Ammon's horn (tissue), 1 donor: ENCODE results near the gene AATF.

Experiments
- DNase-seq: peaks from one replicate; pipeline ENCODE4 v3.0.0-alpha.2; 2016; ENCODE audit warnings: low spot score

The AATF gene

GRCh38 chr17:36948717-36949460 is at the start of gene AATF:
TSS of gene AATF (plus strand) at chr17:36948954. CDS start at chr17:36949126, 172 bp downstream.
- peak; percentile 99 for DNase-seq

GRCh38 chr17:36899250-36900159 is 49.2 kb upstream of the AATF start:
- DNase-seq: no peak

- no peak for DNase-seq
Observed at GRCh38 chr17:36900160-36900512, 48.6 kb upstream of the AATF start.

- DNase-seq: no peak
Observed at GRCh38 chr17:36901506-36901905, 47.2 kb upstream of the AATF start.

GRCh38 chr17:36907407-36907806 is 41.3 kb upstream of the AATF start:
- DNase-seq: no peak

GRCh38 chr17:36910513-36910912 is 38.2 kb upstream of the AATF start:
- DNase-seq: no peak

GRCh38 chr17:36911001-36911400 is 37.8 kb upstream of the AATF start:
- no peak for DNase-seq

GRCh38 chr17:36913132-36913531 is 35.6 kb upstream of the AATF start:
- no peak for DNase-seq

- no peak for DNase-seq
Observed at GRCh38 chr17:36918211-36918691, 30.5 kb upstream of the AATF start.

GRCh38 chr17:36919407-36919968 is 29.3 kb upstream of the AATF start:
- DNase-seq: no peak

GRCh38 chr17:36920032-36921005 is 28.4 kb upstream of the AATF start:
- DNase-seq: no peak

- DNase-seq: no peak
Observed at GRCh38 chr17:36921095-36921851, 27.5 kb upstream of the AATF start.

- DNase-seq: no peak
Observed at GRCh38 chr17:36922175-36922574, 26.6 kb upstream of the AATF start.

GRCh38 chr17:36923814-36924221 is 24.9 kb upstream of the AATF start:
- no peak for DNase-seq

- DNase-seq: no peak
Observed at GRCh38 chr17:36926226-36926625, 22.5 kb upstream of the AATF start.

- DNase-seq: no peak
Observed at GRCh38 chr17:36926701-36927100, 22.1 kb upstream of the AATF start.

- no peak for DNase-seq
Observed at GRCh38 chr17:36928471-36929345, 20.0 kb upstream of the AATF start.

GRCh38 chr17:36929851-36930582 is 18.7 kb upstream of the AATF start:
- DNase-seq: no peak

- DNase-seq: no peak
Observed at GRCh38 chr17:36930583-36930900, 18.2 kb upstream of the AATF start.
